ENCODE measurements around the gene CHN2. TPM values are rescaled to one million over a fixed set of nuclear protein-coding genes. Genes with fewer than 3 reads are reported as not detected.

The CHN2 gene
- total and polyA plus RNA-seq, 2 donors (not counting 1 experiment from before 2014, with no cell fraction given): 0.86 to 1.4 TPM

- POLR2A ChIA-PET: no interaction called here
- ATAC-seq (ENCODE audit: low read depth) (no peak), DNase-seq (no peak)
- intact Hi-C loops (cut with micrococcal nuclease): no loop called here
- no peaks in the 10 kb centered on the region for H3K79me2 ChIP-seq (ENCODE audit: control insufficient read depth, insufficient read depth, low read length)
- no peaks in the 10 kb centered on the region for H3K27me3 Mint-ChIP-seq
- H3K4me1 ChIP-seq (ENCODE audit: control insufficient read depth in 2 of 2, insufficient read depth in 2 of 2, low read length in 2 of 2): no peaks in the 10 kb centered on the region
- H3K9me3 ChIP-seq (ENCODE audit: control extremely low read depth in 1 of 3, control insufficient read depth in 2 of 3, insufficient read depth in 1 of 3, low read length in 2 of 3): no peaks in the 10 kb centered on the region
- no peaks in the 10 kb centered on the region for H3K4me1 Mint-ChIP-seq
- no peak overlapping the region for H3K27ac Mint-ChIP-seq
- H3K9ac ChIP-seq (ENCODE audit: low read length): no peak overlapping the region
- no peak overlapping the region for H3K4me2 ChIP-seq (replicated peaks; ENCODE audit: low read depth, low read length, poor library complexity, severe bottlenecking)
- no peaks in the 10 kb centered on the region for H3K36me3 ChIP-seq (replicated peaks in 1 of 2; ENCODE audit: control extremely low read depth in 1 of 2, control insufficient read depth in 1 of 2, extremely low read depth in 1 of 2, insufficient read depth in 2 of 2, low read length in 1 of 2)
- no peak overlapping the region for H3K4me3 ChIP-seq (ENCODE audit: control extremely low read depth in 1 of 5, extremely low read depth in 1 of 5, insufficient read depth in 1 of 5, low read depth in 2 of 5, low read length in 4 of 5)
- no peaks in the 10 kb centered on the region for H3K9me3 Mint-ChIP-seq (ENCODE audit: insufficient read depth)
- TF ChIP-seq, protein P1, sequence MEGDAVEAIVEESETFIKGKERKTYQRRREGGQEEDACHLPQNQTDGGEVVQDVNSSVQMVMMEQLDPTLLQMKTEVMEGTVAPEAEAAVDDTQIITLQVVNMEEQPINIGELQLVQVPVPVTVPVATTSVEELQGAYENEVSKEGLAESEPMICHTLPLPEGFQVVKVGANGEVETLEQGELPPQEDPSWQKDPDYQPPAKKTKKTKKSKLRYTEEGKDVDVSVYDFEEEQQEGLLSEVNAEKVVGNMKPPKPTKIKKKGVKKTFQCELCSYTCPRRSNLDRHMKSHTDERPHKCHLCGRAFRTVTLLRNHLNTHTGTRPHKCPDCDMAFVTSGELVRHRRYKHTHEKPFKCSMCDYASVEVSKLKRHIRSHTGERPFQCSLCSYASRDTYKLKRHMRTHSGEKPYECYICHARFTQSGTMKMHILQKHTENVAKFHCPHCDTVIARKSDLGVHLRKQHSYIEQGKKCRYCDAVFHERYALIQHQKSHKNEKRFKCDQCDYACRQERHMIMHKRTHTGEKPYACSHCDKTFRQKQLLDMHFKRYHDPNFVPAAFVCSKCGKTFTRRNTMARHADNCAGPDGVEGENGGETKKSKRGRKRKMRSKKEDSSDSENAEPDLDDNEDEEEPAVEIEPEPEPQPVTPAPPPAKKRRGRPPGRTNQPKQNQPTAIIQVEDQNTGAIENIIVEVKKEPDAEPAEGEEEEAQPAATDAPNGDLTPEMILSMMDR (IDR thresholded peaks at IDR 0.05): no peak
- no peak for TF ChIP-seq EZH2 (IDR thresholded peaks at IDR 0.05; ENCODE audit: borderline replicate concordance, insufficient read depth, low read depth, low read length, poor library complexity, severe bottlenecking)
- H3K4me3 Mint-ChIP-seq: no peak overlapping the region
- CTCF ChIA-PET: no interaction called here
- H2AFZ ChIP-seq (ENCODE audit: insufficient read depth, low read depth, low read length, poor library complexity, severe bottlenecking): no peak overlapping the region
- H3K27ac ChIP-seq (ENCODE audit: low read length in 2 of 2): no peak overlapping the region
- peaks cover 0 to 2% (median 0%) of the 10 kb centered on the region in 4 experiments for H3K27me3 ChIP-seq (replicated peaks in 1 of 4; ENCODE audit: control extremely low read depth in 1 of 4, control insufficient read depth in 3 of 4, insufficient read depth in 4 of 4, low read length in 3 of 4)
- no peaks in the 10 kb centered on the region for H4K20me1 ChIP-seq (ENCODE audit: control insufficient read depth, insufficient read depth, low read length, poor library complexity, severe bottlenecking)
- WGBS (ENCODE audit: insufficient coverage): no CpG with 5 or more reads among the region's 1 CpG
Observed at GRCh38 chr7:29443552-29443951, 249.0 kb downstream of the CHN2 start.

DNA sequence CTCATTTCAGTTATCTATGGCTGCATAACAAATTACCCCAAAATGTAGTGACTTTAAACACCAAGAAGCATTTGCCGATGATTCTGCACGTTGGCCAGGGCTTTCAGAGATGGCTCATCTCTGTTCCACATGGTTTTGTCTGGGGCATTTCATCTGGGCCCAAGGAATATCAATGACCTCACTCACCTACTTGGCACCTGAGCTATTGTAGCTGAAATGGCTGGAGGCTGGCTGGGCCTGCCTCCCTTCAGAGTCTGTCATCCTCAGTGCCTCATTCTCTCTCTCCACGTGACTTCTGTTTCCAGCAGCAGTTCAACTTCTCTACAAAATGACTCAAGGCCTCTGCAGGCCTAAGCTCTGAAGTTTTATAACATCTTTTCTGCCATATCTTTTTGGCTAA, 249.7 kb downstream of the CHN2 start:
- H3K9me3 Mint-ChIP-seq (ENCODE audit: insufficient read depth): no peaks in the 10 kb centered on the region
- WGBS (ENCODE audit: insufficient coverage): 90% methylated on average over 1 of the region's 3 CpGs

More for the DNA sequence above, 249.7 kb downstream of the CHN2 start:
- no peaks in the 10 kb centered on the region for H3K27me3 Mint-ChIP-seq
- no peaks in the 10 kb centered on the region for H3K4me1 Mint-ChIP-seq
- H3K4me1 ChIP-seq (ENCODE audit: control insufficient read depth in 2 of 2, insufficient read depth in 2 of 2, low read length in 2 of 2): no peaks in the 10 kb centered on the region
- H3K79me2 ChIP-seq (ENCODE audit: control insufficient read depth, insufficient read depth, low read length): no peaks in the 10 kb centered on the region
- TF ChIP-seq EZH2 (IDR thresholded peaks at IDR 0.05; ENCODE audit: borderline replicate concordance, insufficient read depth, low read depth, low read length, poor library complexity, severe bottlenecking): no peak
- TF ChIP-seq, protein P1 (IDR thresholded peaks at IDR 0.05): no peak
- no peak overlapping the region for H2AFZ ChIP-seq (ENCODE audit: insufficient read depth, low read depth, low read length, poor library complexity, severe bottlenecking)
- no peak overlapping the region for H3K4me2 ChIP-seq (replicated peaks; ENCODE audit: low read depth, low read length, poor library complexity, severe bottlenecking)
- no peak overlapping the region for H3K4me3 ChIP-seq (ENCODE audit: control extremely low read depth in 1 of 5, extremely low read depth in 1 of 5, insufficient read depth in 1 of 5, low read depth in 2 of 5, low read length in 4 of 5)
- H4K20me1 ChIP-seq (ENCODE audit: control insufficient read depth, insufficient read depth, low read length, poor library complexity, severe bottlenecking): no peaks in the 10 kb centered on the region
- CTCF ChIA-PET: no interaction called here
- no peaks in the 10 kb centered on the region for H3K9me3 ChIP-seq (ENCODE audit: control extremely low read depth in 1 of 3, control insufficient read depth in 2 of 3, insufficient read depth in 1 of 3, low read length in 2 of 3)
- ATAC-seq (ENCODE audit: low read depth) (no peak), DNase-seq (no peak)
- no peaks in the 10 kb centered on the region for H3K36me3 ChIP-seq (replicated peaks in 1 of 2; ENCODE audit: control extremely low read depth in 1 of 2, control insufficient read depth in 1 of 2, extremely low read depth in 1 of 2, insufficient read depth in 2 of 2, low read length in 1 of 2)
- no peak overlapping the region for H3K27ac Mint-ChIP-seq
- H3K27ac ChIP-seq (ENCODE audit: low read length in 2 of 2): no peak overlapping the region
- intact Hi-C loops (cut with micrococcal nuclease): no loop called here
- POLR2A ChIA-PET: no interaction called here
- no peak overlapping the region for H3K9ac ChIP-seq (ENCODE audit: low read length)
- peaks cover 0 to 2% (median 0%) of the 10 kb centered on the region in 4 experiments for H3K27me3 ChIP-seq (replicated peaks in 1 of 4; ENCODE audit: control extremely low read depth in 1 of 4, control insufficient read depth in 3 of 4, insufficient read depth in 4 of 4, low read length in 3 of 4)
- no peak overlapping the region for H3K4me3 Mint-ChIP-seq

Measured in B cell (primary cell).